Measurements from ENCODE around the gene ELOVL3.
A peak's percentile ranks its signal among the peaks of the same experiment; 100 is the strongest.
"Not testable (repeated sequence)": the region's sequence is repeated elsewhere in the genome, so short reads cannot be mapped to it uniquely, and the experiment has no call there.

Gene ELOVL3

DNA sequence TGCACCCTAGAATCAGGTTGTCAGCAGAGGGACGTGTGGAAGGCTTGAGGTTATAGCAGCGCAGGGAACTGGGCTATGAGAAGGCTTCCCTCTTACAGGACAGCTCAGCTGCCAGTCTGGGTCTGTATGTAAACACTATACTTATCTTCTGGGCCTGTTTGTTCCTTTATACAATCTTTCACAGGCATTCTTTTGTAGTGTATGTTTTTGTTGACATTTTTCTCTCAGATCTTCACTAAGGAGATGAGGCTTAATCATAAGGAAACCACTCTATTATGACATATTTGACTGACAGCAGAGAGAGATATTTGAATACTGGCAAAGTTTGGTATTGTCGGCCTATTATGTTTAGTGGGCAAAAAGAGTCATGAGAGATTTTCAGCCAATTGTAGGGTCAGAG lies 20.2 kb downstream of the ELOVL3 start:
- Histone ChIP-seq H4K91ac (ENCODE audit: low read depth, low read length) (no peak overlapping the region), H2AK5ac (ENCODE audit: low read length) (no peak overlapping the region), H3K4me1 (ENCODE audit: control insufficient read depth in 1 of 2, insufficient read depth in 2 of 2, low read length in 2 of 2) (peaks cover 6 to 16% of the 10 kb centered on the region in 2 experiments), H3K9me3 (ENCODE audit: insufficient read depth, low read depth, low read length) (peaks cover 3% of the 10 kb centered on the region), H2AFZ (ENCODE audit: insufficient read depth, low read length, poor library complexity) (no peak overlapping the region), H4K12ac (ENCODE audit: low read depth, low read length) (no peak overlapping the region), H3K79me1 (ENCODE audit: low read length) (peaks cover 8% of the 10 kb centered on the region), H3K18ac (ENCODE audit: low read length) (no peak overlapping the region), H3K4me2 (ENCODE audit: low read length) (peak overlapping the region; percentile 93), H3K27ac (ENCODE audit: low read depth, low read length) (no peak overlapping the region), H3K23ac (ENCODE audit: low read length) (no peak overlapping the region), H2BK12ac (ENCODE audit: low read length) (no peak overlapping the region), H3K4me3 (ENCODE audit: low read depth, low read length) (peak overlapping the region; percentile 98), H3K4ac (ENCODE audit: low read depth, low read length) (peak overlapping the region; percentile 19), H4K8ac (ENCODE audit: low read depth, low read length) (no peak overlapping the region), H3K36me3 (ENCODE audit: control insufficient read depth in 1 of 2, insufficient read depth in 2 of 2, low read length in 2 of 2) (peaks cover 0 to 2% of the 10 kb centered on the region in 2 experiments), H3K79me2 (ENCODE audit: control insufficient read depth, insufficient read depth, low read length, poor library complexity) (peaks cover 9% of the 10 kb centered on the region), H2BK5ac (ENCODE audit: low read depth, low read length, poor library complexity) (no peak overlapping the region), H2BK120ac (ENCODE audit: insufficient read depth, low read length, poor library complexity) (no peak overlapping the region), H3K9ac (ENCODE audit: low read length) (peak overlapping the region; percentile 73), H3K27me3 (ENCODE audit: insufficient read depth, low read length) (peaks cover 4% of the 10 kb centered on the region), H3K14ac (ENCODE audit: low read length) (no peak overlapping the region)
- peak in 1 of 2 donors; percentile 29 for DNase-seq
- WGBS (ENCODE audit: extremely low coverage, insufficient coverage, insufficient read length): no CpG with 5 or more reads among the region's 3 CpGs

DNA sequence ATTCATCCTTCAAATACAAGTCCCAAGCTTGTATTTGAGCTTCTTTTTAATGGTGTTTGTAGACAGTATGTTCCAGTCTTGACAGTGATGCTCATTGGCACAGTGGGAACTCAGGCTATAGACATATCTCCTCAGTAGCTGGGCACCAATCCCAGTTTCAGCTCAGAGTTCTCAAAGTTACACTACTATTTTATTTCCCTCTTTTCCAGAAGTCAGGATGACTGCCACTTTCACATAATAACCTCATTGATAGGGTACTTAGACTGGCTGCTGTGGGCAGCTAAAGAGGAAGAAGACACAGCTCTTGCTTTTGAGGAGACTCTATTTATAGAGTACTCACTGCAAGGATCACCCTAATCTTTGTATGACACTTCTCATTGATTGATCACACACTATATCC lies 21.6 kb downstream of the ELOVL3 start:
- peaks cover 9% of the 10 kb centered on the region for H3K79me2 ChIP-seq (ENCODE audit: control insufficient read depth, insufficient read depth, low read length, poor library complexity)
- no peak overlapping the region for H4K91ac ChIP-seq (ENCODE audit: low read depth, low read length)
- H3K36me3 ChIP-seq (ENCODE audit: control insufficient read depth in 1 of 2, insufficient read depth in 2 of 2, low read length in 2 of 2): peaks cover 3 to 5% of the 10 kb centered on the region in 2 experiments
- H3K9ac ChIP-seq (ENCODE audit: low read length): no peak overlapping the region
- no peak overlapping the region for H3K18ac ChIP-seq (ENCODE audit: low read length)
- H4K12ac ChIP-seq (ENCODE audit: low read depth, low read length): no peak overlapping the region
- H2AK5ac ChIP-seq (ENCODE audit: low read length): no peak overlapping the region
- H2BK5ac ChIP-seq (ENCODE audit: low read depth, low read length, poor library complexity): no peak overlapping the region
- no peak overlapping the region for H2AFZ ChIP-seq (ENCODE audit: insufficient read depth, low read length, poor library complexity)
- H3K4me1 ChIP-seq (ENCODE audit: control insufficient read depth in 1 of 2, insufficient read depth in 2 of 2, low read length in 2 of 2): peaks cover 6 to 12% of the 10 kb centered on the region in 2 experiments
- no peak overlapping the region for H2BK120ac ChIP-seq (ENCODE audit: insufficient read depth, low read length, poor library complexity)
- no peaks in the 10 kb centered on the region for H3K9me3 ChIP-seq (ENCODE audit: insufficient read depth, low read depth, low read length)
- H4K8ac ChIP-seq (ENCODE audit: low read depth, low read length): no peak overlapping the region
- H2BK12ac ChIP-seq (ENCODE audit: low read length): no peak overlapping the region
- no peak for DNase-seq
- H3K27me3 ChIP-seq (ENCODE audit: insufficient read depth, low read length): no peaks in the 10 kb centered on the region
- no peak overlapping the region for H3K27ac ChIP-seq (ENCODE audit: low read depth, low read length)
- no peak overlapping the region for H3K23ac ChIP-seq (ENCODE audit: low read length)
- H3K4me3 ChIP-seq (ENCODE audit: low read depth, low read length): no peak overlapping the region
- H3K79me1 ChIP-seq (ENCODE audit: low read length): peaks cover 8% of the 10 kb centered on the region
- no peak overlapping the region for H3K4me2 ChIP-seq (ENCODE audit: low read length)
- H3K4ac ChIP-seq (ENCODE audit: low read depth, low read length): peak overlapping the region; percentile 78
- no peak overlapping the region for H3K14ac ChIP-seq (ENCODE audit: low read length)

DNA sequence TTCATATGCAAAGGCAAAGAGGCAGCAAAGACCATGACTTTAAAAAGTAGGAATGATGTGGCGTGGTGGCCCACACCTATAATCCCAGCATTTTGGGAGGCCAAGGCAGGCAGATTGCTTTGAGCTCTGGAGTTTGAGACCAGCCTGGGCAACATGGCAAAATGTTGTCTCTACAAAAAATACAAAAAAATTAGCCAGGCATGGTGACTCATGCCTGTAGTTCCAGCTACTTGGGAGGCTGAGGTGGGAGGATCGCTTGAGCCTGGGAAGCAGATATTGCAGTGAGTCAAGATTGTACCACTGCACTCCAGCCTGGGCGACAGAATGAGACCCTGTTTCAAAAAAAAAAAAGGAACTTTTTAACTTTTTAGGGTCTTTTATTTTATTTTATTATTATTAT lies 26.4 kb downstream of the ELOVL3 start:
- H2BK12ac ChIP-seq (ENCODE audit: low read length); H4K8ac ChIP-seq (ENCODE audit: low read depth, low read length); H2AK5ac ChIP-seq (ENCODE audit: low read length); H3K4me3 ChIP-seq (ENCODE audit: low read depth, low read length); H3K4me2 ChIP-seq (ENCODE audit: low read length); H3K27ac ChIP-seq (ENCODE audit: low read depth, low read length); H3K36me3 ChIP-seq (ENCODE audit: control insufficient read depth in 1 of 2, insufficient read depth in 2 of 2, low read length in 2 of 2); H3K9ac ChIP-seq (ENCODE audit: low read length); H2BK120ac ChIP-seq (ENCODE audit: insufficient read depth, low read length, poor library complexity); H3K14ac ChIP-seq (ENCODE audit: low read length); H3K23ac ChIP-seq (ENCODE audit: low read length); H3K4ac ChIP-seq (ENCODE audit: low read depth, low read length); H3K79me2 ChIP-seq (ENCODE audit: control insufficient read depth, insufficient read depth, low read length, poor library complexity); H3K79me1 ChIP-seq (ENCODE audit: low read length); H4K91ac ChIP-seq (ENCODE audit: low read depth, low read length); H3K9me3 ChIP-seq (ENCODE audit: insufficient read depth, low read depth, low read length); H3K4me1 ChIP-seq (ENCODE audit: control insufficient read depth in 1 of 2, insufficient read depth in 2 of 2, low read length in 2 of 2); H3K18ac ChIP-seq (ENCODE audit: low read length); H3K27me3 ChIP-seq (ENCODE audit: insufficient read depth, low read length); H4K12ac ChIP-seq (ENCODE audit: low read depth, low read length); H2BK5ac ChIP-seq (ENCODE audit: low read depth, low read length, poor library complexity); H2AFZ ChIP-seq (ENCODE audit: insufficient read depth, low read length, poor library complexity): not testable (repeated sequence)
- WGBS (ENCODE audit: extremely low coverage, insufficient coverage, insufficient read length): no CpG with 5 or more reads among the region's 3 CpGs
- peak; percentile 20 to 40 for DNase-seq

DNA sequence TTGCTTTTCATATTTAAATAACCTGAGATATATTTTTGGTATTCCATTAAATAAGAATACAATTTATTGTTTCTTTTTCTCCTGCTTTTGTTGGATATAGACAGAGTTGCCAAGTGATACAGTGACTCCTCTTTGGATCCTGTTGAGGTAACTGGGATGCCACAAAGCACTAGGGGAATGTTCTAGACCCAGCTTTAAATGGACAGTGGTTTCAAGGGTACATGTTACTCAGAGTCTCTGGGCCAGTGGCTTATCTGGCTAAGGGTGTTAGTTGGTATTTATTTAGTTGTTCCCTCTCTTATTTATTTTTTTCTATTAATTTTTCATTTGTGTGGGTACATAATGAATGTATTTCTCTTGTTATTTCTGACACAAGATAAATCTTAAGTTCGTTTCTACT lies 28.3 kb downstream of the ELOVL3 start:
- no peak for DNase-seq
- H2AK5ac ChIP-seq (ENCODE audit: low read length): no peak overlapping the region
- no CpG with 5 or more reads among the region's 1 CpG for WGBS (ENCODE audit: extremely low coverage, insufficient coverage, insufficient read length)
- no peak overlapping the region for H3K18ac ChIP-seq (ENCODE audit: low read length)
- H3K9me3 ChIP-seq (ENCODE audit: insufficient read depth, low read depth, low read length): no peaks in the 10 kb centered on the region
- H3K4me1 ChIP-seq (ENCODE audit: control insufficient read depth in 1 of 2, insufficient read depth in 2 of 2, low read length in 2 of 2): no peaks in the 10 kb centered on the region
- no peak overlapping the region for H2BK5ac ChIP-seq (ENCODE audit: low read depth, low read length, poor library complexity)
- no peak overlapping the region for H3K27ac ChIP-seq (ENCODE audit: low read depth, low read length)
- H3K4me2 ChIP-seq (ENCODE audit: low read length): no peak overlapping the region
- no peak overlapping the region for H3K14ac ChIP-seq (ENCODE audit: low read length)
- no peak overlapping the region for H4K91ac ChIP-seq (ENCODE audit: low read depth, low read length)
- H3K27me3 ChIP-seq (ENCODE audit: insufficient read depth, low read length): no peaks in the 10 kb centered on the region
- H3K23ac ChIP-seq (ENCODE audit: low read length): no peak overlapping the region
- H3K4me3 ChIP-seq (ENCODE audit: low read depth, low read length): no peak overlapping the region
- H4K12ac ChIP-seq (ENCODE audit: low read depth, low read length): no peak overlapping the region
- H3K4ac ChIP-seq (ENCODE audit: low read depth, low read length): peak overlapping the region; percentile 87
- no peaks in the 10 kb centered on the region for H3K79me1 ChIP-seq (ENCODE audit: low read length)
- H3K79me2 ChIP-seq (ENCODE audit: control insufficient read depth, insufficient read depth, low read length, poor library complexity): no peaks in the 10 kb centered on the region
- no peak overlapping the region for H3K9ac ChIP-seq (ENCODE audit: low read length)
- no peak overlapping the region for H2BK12ac ChIP-seq (ENCODE audit: low read length)
- H4K8ac ChIP-seq (ENCODE audit: low read depth, low read length): no peak overlapping the region
- no peak overlapping the region for H2AFZ ChIP-seq (ENCODE audit: insufficient read depth, low read length, poor library complexity)
- peaks cover 8 to 9% of the 10 kb centered on the region in 2 experiments for H3K36me3 ChIP-seq (ENCODE audit: control insufficient read depth in 1 of 2, insufficient read depth in 2 of 2, low read length in 2 of 2)
- no peak overlapping the region for H2BK120ac ChIP-seq (ENCODE audit: insufficient read depth, low read length, poor library complexity)
